Endothelial cell of umbilical vein (primary cell): ENCODE results near the gene PANK3. TPM values are rescaled to one million over a fixed set of nuclear protein-coding genes. Genes with fewer than 3 reads are reported as not detected.

Experiments used
- BruUV-seq: library from RNA; stranded (reverse); fragments of 400-500 nt; replicated peaks from 2 replicates; lab custom pipeline; 2021; lab: Mats Ljungman, UMichigan
- CTCF ChIA-PET: fragments of 300-600, 350-600 bp; sonication (Branson Sonifier 250); formaldehyde crosslinking; loops from one replicate; lab custom pipeline; 2021; ENCODE audit warnings: antibody characterized with exemption, inconsistent platforms; lab: Charles Lee
- POLR2A ChIA-PET: fragments of 300-600, 350-600 bp; sonication (Branson Sonifier 250); formaldehyde crosslinking; loops from one replicate; lab custom pipeline; 2021; ENCODE audit warnings: antibody characterized with exemption, inconsistent platforms; lab: Charles Lee
- DNase-seq: peaks from one replicate; pipeline ENCODE4 v3.0.0-alpha.2; 2011; ENCODE audit warnings: low read depth, low spot score
- FAIRE-seq: peaks from 2 replicates; lab custom pipeline; 2011; peaks lifted over from hg19 to GRCh38; lab: Jason Lieb, UNC
- H2AFZ ChIP-seq: 2 replicates; pipeline ENCODE4 v1.6.0; 2012; ENCODE audit warnings: low read depth, low read length, control low read depth, inconsistent platforms
- H3K27ac ChIP-seq: 2 replicates; pipeline ENCODE4 v1.5.1; 2011; ENCODE audit warnings: low read depth, mild to moderate bottlenecking, control low read depth, low read length, moderate library complexity; ENCODE audit not compliant: insufficient read depth
- H3K27me3 ChIP-seq, 2 experiments: 2 replicates each; pipeline versions ENCODE4 v1.6.0 to v1.6.1; 2011; ENCODE audit warnings: low read length in 2 of 2, mixed read lengths in 1 of 2; ENCODE audit not compliant: control insufficient read depth in 2 of 2, insufficient read depth in 2 of 2
- H3K36me3 ChIP-seq, 2 experiments: 2 replicates in 1 of 2; 3 replicates in 1 of 2; pipeline ENCODE4 v1.5.1; 2011; ENCODE audit warnings: low read length in 2 of 2, mild to moderate bottlenecking in 1 of 2, moderate library complexity in 1 of 2; ENCODE audit not compliant: control insufficient read depth in 2 of 2, insufficient read depth in 2 of 2; ENCODE audit errors: extremely low read depth in 1 of 2
- H3K4me1 ChIP-seq: 3 replicates; pipeline ENCODE4 v1.5.1; 2011; ENCODE audit warnings: mild to moderate bottlenecking, low read length; ENCODE audit not compliant: control insufficient read depth, insufficient read depth; ENCODE audit errors: extremely low read depth
- H3K4me2 ChIP-seq: 2 replicates; pipeline ENCODE4 v1.6.1; 2011; ENCODE audit warnings: low read length, control low read depth, mixed read lengths; ENCODE audit not compliant: insufficient read depth
- H3K4me3 ChIP-seq, 3 experiments: fragments of 200-600 bp in 1 of 3; sonication (generic), shearing (Covaris generic) in 1 of 3; replicated peaks in 1 of 3; 2 replicates each; pipeline ENCODE4 v1.5.1; 2011 to 2016; ENCODE audit warnings: control low read depth in 3 of 3, low read length in 3 of 3, mild to moderate bottlenecking in 2 of 3, inconsistent platforms in 1 of 3, low read depth in 1 of 3, moderate library complexity in 1 of 3; ENCODE audit not compliant: insufficient read depth in 1 of 3
- H3K79me2 ChIP-seq: 2 replicates; pipeline ENCODE4 v1.6.0; 2012; ENCODE audit warnings: low read length, inconsistent platforms; ENCODE audit not compliant: control insufficient read depth, insufficient read depth
- H3K9ac ChIP-seq: replicated peaks from 2 replicates; pipeline ENCODE3; 2011; ENCODE audit warnings: low read length, control low read depth; ENCODE audit not compliant: insufficient read depth; ENCODE audit errors: extremely low read depth
- H3K9me1 ChIP-seq: replicated peaks from 3 replicates; pipeline ENCODE4 v1.6.0; 2011; ENCODE audit warnings: mild to moderate bottlenecking, low read length; ENCODE audit not compliant: control insufficient read depth, insufficient read depth; ENCODE audit errors: extremely low read depth
- H3K9me3 ChIP-seq: replicated peaks from 2 replicates; pipeline ENCODE4 v1.5.1; 2012; ENCODE audit warnings: low read length, inconsistent platforms; ENCODE audit not compliant: control insufficient read depth, insufficient read depth
- H4K20me1 ChIP-seq: replicated peaks from 2 replicates; pipeline ENCODE3; 2011; ENCODE audit warnings: mild to moderate bottlenecking, low read length; ENCODE audit not compliant: control insufficient read depth, insufficient read depth; ENCODE audit errors: extremely low read depth
- EZH2 ChIP-seq: IDR thresholded peaks from 2 replicates; pipeline ENCODE4 v1.6.1; 2012; ENCODE audit warnings: borderline replicate concordance, low read depth, mild to moderate bottlenecking, moderate library complexity, low read length, inconsistent platforms; ENCODE audit not compliant: severe bottlenecking
- FOS ChIP-seq: IDR thresholded peaks from 2 replicates; pipeline ENCODE4 v1.6.1; 2011; ENCODE audit warnings: mild to moderate bottlenecking, low read length, moderate library complexity, borderline replicate concordance; ENCODE audit not compliant: insufficient read depth
- MYC ChIP-seq: IDR thresholded peaks from one replicate; pipeline ENCODE4 v1.6.1; 2011; ENCODE audit warnings: mild to moderate bottlenecking, low read depth, low read length
- POLR2A ChIP-seq: IDR thresholded peaks from 2 replicates; pipeline ENCODE4 v1.6.1; 2012; ENCODE audit warnings: low read depth, mild to moderate bottlenecking, control low read depth, low read length
- POLR2AphosphoS5 ChIP-seq: IDR thresholded peaks from 2 replicates; pipeline ENCODE4 v1.6.1; 2012; ENCODE audit warnings: low read depth, mild to moderate bottlenecking, control low read depth, low read length, moderate library complexity; ENCODE audit not compliant: insufficient read depth
- dilution Hi-C: fragments of 300-500 bp; cut with MboI; formaldehyde crosslinking; loops from one replicate; pipeline ENCODE4 v1.15.0; 2019; ENCODE audit warnings: low sequenced_read_pairs; ENCODE audit not compliant: extremely low pct_ligation_motif_present
- intact Hi-C: fragments of 100-400 bp; cut with micrococcal nuclease; formaldehyde crosslinking; loops from one replicate; pipeline ENCODE4 v1.10.0; 2022
- microRNA-seq: library from miRNA; unstranded; fragments of <30 nt; microRNA quantifications from one replicate; pipeline ENCODE4 v1.2.0, GENCODE V29; 2021; ENCODE audit warnings: borderline number of aligned reads, borderline replicate concordance
- polyA plus RNA-seq, 4 experiments: library from polyadenylated mRNA; depleted of rRNA in 3 of 4; stranded (reverse) in 3 of 4; unstranded in 1 of 4; fragments of >200 nt; gene quantifications; 2 replicates each; pipeline versions ENCODE4 v1.2.1 to v1.2.3, GENCODE V29; 2011 to 2012; ENCODE audit warnings: missing spikeins in 1 of 4
- small RNA-seq: library from RNA; depleted of rRNA; stranded (forward); fragments of <200 nt; gene quantifications from one replicate; pipeline ENCODE3, GENCODE V24; 2012; ENCODE audit warnings: low replicate concordance, low read depth; ENCODE audit not compliant: insufficient read depth, insufficient read length
- total RNA-seq: library from RNA; stranded (reverse); gene quantifications from 2 replicates; pipeline ENCODE4 v1.2.3, GENCODE V29; 2021
- TF ChIP-seq, protein P1 (sequence below), 2 donors: IDR thresholded peaks; 1 replicate in 1 of 2; 2 replicates in 1 of 2; pipeline ENCODE4 v1.5.1; 2011; ENCODE audit warnings: low read length in 2 of 2, mild to moderate bottlenecking in 2 of 2, moderate library complexity in 2 of 2, control low read depth in 1 of 2, inconsistent platforms in 1 of 2, low read depth in 1 of 2; ENCODE audit not compliant: insufficient read depth in 1 of 2; ENCODE audit errors: extremely low read depth in 1 of 2
- TF ChIP-seq, protein P2 (sequence below): IDR thresholded peaks from 2 replicates; pipeline ENCODE4 v1.6.1; 2011; ENCODE audit not compliant: insufficient read depth, insufficient read length

The PANK3 gene
- total and polyA plus RNA-seq, 2 donors (not counting 3 experiments of a cell fraction or from before 2014, with no cell fraction given), result 8.1 to 78.8 TPM

GRCh38 chr5:168502563-168503237 lies 76.5 kb downstream of the PANK3 start:
- no peaks in the 10 kb centered on the region for H3K4me1 ChIP-seq
- no peaks in the 10 kb centered on the region for H3K27me3 ChIP-seq
- H3K9ac ChIP-seq, result no peak overlapping the region
- DNase-seq, result no peak
- H3K9me1 ChIP-seq, result no peaks in the 10 kb centered on the region
- no peak overlapping the region for H3K4me3 ChIP-seq
- BruUV-seq, result no TSS peak
- dilution Hi-C loops, result no loop called here
- no peak overlapping the region for H2AFZ ChIP-seq
- POLR2A ChIA-PET, result no interaction called here
- no peak overlapping the region for H3K27ac ChIP-seq
- H3K9me3 ChIP-seq, result no peaks in the 10 kb centered on the region
- H3K4me2 ChIP-seq, result no peak overlapping the region
- TF ChIP-seq POLR2A (no peak), FOS (no peak), POLR2AphosphoS5 (no peak), MYC (no peak), EZH2 (no peak)
- TF ChIP-seq, protein P1, sequence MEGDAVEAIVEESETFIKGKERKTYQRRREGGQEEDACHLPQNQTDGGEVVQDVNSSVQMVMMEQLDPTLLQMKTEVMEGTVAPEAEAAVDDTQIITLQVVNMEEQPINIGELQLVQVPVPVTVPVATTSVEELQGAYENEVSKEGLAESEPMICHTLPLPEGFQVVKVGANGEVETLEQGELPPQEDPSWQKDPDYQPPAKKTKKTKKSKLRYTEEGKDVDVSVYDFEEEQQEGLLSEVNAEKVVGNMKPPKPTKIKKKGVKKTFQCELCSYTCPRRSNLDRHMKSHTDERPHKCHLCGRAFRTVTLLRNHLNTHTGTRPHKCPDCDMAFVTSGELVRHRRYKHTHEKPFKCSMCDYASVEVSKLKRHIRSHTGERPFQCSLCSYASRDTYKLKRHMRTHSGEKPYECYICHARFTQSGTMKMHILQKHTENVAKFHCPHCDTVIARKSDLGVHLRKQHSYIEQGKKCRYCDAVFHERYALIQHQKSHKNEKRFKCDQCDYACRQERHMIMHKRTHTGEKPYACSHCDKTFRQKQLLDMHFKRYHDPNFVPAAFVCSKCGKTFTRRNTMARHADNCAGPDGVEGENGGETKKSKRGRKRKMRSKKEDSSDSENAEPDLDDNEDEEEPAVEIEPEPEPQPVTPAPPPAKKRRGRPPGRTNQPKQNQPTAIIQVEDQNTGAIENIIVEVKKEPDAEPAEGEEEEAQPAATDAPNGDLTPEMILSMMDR (IDR thresholded peaks at IDR 0.05; ENCODE audit: extremely low read depth in 1 of 2, insufficient read depth in 1 of 2, low read depth in 1 of 2, low read length in 2 of 2), result no peak
- TF ChIP-seq, protein P2, sequence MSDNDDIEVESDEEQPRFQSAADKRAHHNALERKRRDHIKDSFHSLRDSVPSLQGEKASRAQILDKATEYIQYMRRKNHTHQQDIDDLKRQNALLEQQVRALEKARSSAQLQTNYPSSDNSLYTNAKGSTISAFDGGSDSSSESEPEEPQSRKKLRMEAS, result no peak
- intact Hi-C loops, result no loop called here
- H4K20me1 ChIP-seq, result no peaks in the 10 kb centered on the region
- H3K36me3 ChIP-seq, result peaks cover 9 to 13% of the 10 kb centered on the region in 2 experiments
- CTCF ChIA-PET, result no interaction called here
- FAIRE-seq, result no peak
- no peaks in the 10 kb centered on the region for H3K79me2 ChIP-seq

Small RNA genes lying within 50 kb of the gene (microRNA-seq; reads per million reads assigned to microRNA genes)
- gene MIR103A1 (not detected), gene MIR103B1 (not detected)

Small RNA genes lying within 50 kb of the gene (small RNA-seq; reads per million reads assigned to genes)
- gene MIR103A1, result 3.9 reads per million, percentile 28 among the genes with 10 or more reads in this experiment

Other genes starting within 250 kb of the PANK3 start
- 90.4 and 104 TPM in 2 replicates for gene RARS1, start 92.9 kb downstream of the PANK3 start, total RNA-seq
- 19.8 and 28.0 TPM in 2 replicates for gene RARS1, start 92.9 kb downstream of the PANK3 start, polyA plus RNA-seq
- gene FBLL1, start 50.1 kb downstream of the PANK3 start, total RNA-seq, result 0.44 and 0.48 TPM in 2 replicates
- 2.5 and 4.2 TPM in 2 replicates for gene FBLL1, start 50.1 kb downstream of the PANK3 start, polyA plus RNA-seq